ENCODE results near the gene SNRNP25. TPM values are rescaled to one million over a fixed set of nuclear protein-coding genes. Genes with fewer than 3 reads are reported as not detected.
"Not testable (repeated sequence)": the region's sequence is repeated elsewhere in the genome, so short reads cannot be mapped to it uniquely, and the experiment has no call there.

The SNRNP25 gene
- total and polyA plus RNA-seq, 4 donors = 15.1 to 22.2 (median 17.7) TPM

DNA sequence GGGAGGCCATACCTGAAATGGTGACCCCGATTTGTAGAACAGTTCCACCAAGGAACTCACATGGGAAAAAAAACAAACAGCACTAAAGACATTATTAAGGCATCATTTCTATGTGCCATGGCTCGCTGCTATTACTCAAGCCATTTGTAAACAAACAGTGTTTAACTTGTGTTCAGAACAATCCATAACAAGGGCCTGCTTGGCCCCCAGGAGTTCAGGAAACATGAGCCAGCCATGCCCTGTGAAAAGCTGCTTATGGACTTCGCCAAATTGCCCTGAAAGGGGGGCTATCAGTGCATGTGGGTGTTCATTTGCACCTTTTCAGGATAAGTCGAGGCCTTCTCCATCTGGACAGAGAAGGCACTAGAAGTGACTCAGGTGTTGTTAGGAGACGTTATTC lies 8.2 kb upstream of the SNRNP25 start:
- TF ChIP-seq, protein P1, sequence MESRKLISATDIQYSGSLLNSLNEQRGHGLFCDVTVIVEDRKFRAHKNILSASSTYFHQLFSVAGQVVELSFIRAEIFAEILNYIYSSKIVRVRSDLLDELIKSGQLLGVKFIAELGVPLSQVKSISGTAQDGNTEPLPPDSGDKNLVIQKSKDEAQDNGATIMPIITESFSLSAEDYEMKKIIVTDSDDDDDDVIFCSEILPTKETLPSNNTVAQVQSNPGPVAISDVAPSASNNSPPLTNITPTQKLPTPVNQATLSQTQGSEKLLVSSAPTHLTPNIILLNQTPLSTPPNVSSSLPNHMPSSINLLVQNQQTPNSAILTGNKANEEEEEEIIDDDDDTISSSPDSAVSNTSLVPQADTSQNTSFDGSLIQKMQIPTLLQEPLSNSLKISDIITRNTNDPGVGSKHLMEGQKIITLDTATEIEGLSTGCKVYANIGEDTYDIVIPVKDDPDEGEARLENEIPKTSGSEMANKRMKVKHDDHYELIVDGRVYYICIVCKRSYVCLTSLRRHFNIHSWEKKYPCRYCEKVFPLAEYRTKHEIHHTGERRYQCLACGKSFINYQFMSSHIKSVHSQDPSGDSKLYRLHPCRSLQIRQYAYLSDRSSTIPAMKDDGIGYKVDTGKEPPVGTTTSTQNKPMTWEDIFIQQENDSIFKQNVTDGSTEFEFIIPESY (IDR thresholded peaks at IDR 0.05) = no peak
- no peak for TF ChIP-seq JUND (IDR thresholded peaks at IDR 0.05)
- TF ChIP-seq ATF3 (IDR thresholded peaks at IDR 0.05) = no peak
- no peak for TF ChIP-seq YY1 (IDR thresholded peaks at IDR 0.05)
- TF ChIP-seq NR2F2 (IDR thresholded peaks at IDR 0.05) = no peak
- TF ChIP-seq RXRA (IDR thresholded peaks at IDR 0.05) = peak; percentile 36 to 44
- TF ChIP-seq RAD21 (IDR thresholded peaks at IDR 0.05) = no peak
- no peak for TF ChIP-seq EGR1 (IDR thresholded peaks at IDR 0.05; ENCODE audit: low read depth in 2 of 2)
- TF ChIP-seq FOXA1 (IDR thresholded peaks at IDR 0.05) = peak; percentile 68
- peak; percentile 75 for TF ChIP-seq FOXA2 (IDR thresholded peaks at IDR 0.05)
- TF ChIP-seq GABPA (IDR thresholded peaks at IDR 0.05 in 1 of 2, conservative IDR thresholded peaks at IDR 0.05 in 1 of 2) = no peak
- no peak for TF ChIP-seq CTCF (IDR thresholded peaks at IDR 0.05; ENCODE audit: low read depth, low read length, missing input control)
- TF ChIP-seq MAX (IDR thresholded peaks at IDR 0.05) = no peak
- TF ChIP-seq HNF4G (IDR thresholded peaks at IDR 0.05) = no peak
- no peak for TF ChIP-seq SP1 (IDR thresholded peaks at IDR 0.05)
- no peak for TF ChIP-seq TAF1 (conservative IDR thresholded peaks at IDR 0.05)
- TF ChIP-seq, protein P2, sequence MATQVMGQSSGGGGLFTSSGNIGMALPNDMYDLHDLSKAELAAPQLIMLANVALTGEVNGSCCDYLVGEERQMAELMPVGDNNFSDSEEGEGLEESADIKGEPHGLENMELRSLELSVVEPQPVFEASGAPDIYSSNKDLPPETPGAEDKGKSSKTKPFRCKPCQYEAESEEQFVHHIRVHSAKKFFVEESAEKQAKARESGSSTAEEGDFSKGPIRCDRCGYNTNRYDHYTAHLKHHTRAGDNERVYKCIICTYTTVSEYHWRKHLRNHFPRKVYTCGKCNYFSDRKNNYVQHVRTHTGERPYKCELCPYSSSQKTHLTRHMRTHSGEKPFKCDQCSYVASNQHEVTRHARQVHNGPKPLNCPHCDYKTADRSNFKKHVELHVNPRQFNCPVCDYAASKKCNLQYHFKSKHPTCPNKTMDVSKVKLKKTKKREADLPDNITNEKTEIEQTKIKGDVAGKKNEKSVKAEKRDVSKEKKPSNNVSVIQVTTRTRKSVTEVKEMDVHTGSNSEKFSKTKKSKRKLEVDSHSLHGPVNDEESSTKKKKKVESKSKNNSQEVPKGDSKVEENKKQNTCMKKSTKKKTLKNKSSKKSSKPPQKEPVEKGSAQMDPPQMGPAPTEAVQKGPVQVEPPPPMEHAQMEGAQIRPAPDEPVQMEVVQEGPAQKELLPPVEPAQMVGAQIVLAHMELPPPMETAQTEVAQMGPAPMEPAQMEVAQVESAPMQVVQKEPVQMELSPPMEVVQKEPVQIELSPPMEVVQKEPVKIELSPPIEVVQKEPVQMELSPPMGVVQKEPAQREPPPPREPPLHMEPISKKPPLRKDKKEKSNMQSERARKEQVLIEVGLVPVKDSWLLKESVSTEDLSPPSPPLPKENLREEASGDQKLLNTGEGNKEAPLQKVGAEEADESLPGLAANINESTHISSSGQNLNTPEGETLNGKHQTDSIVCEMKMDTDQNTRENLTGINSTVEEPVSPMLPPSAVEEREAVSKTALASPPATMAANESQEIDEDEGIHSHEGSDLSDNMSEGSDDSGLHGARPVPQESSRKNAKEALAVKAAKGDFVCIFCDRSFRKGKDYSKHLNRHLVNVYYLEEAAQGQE (IDR thresholded peaks at IDR 0.05) = no peak
- TF ChIP-seq HNF4A (conservative IDR thresholded peaks at IDR 0.05) = peak; percentile 19 to 42
- no peaks in the 10 kb centered on the region for H3K9me3 ChIP-seq (ENCODE audit: control insufficient read depth in 4 of 4, low read length in 3 of 4)
- H3K27me3 ChIP-seq (ENCODE audit: control insufficient read depth in 4 of 4, insufficient read depth in 4 of 4, low read length in 3 of 4) = no peaks in the 10 kb centered on the region
- no peak overlapping the region for H3K9ac ChIP-seq (ENCODE audit: low read depth in 1 of 2, low read length in 2 of 2)
- H3K4me1 ChIP-seq (ENCODE audit: control insufficient read depth in 4 of 4, insufficient read depth in 4 of 4, low read length in 3 of 4) = peaks cover 0 to 15% (median 9%) of the 10 kb centered on the region in 4 donors
- WGBS = 56% methylated on average over 5 of the region's 5 CpGs
- no peak overlapping the region for H3K4me3 ChIP-seq (ENCODE audit: low read depth in 1 of 3, low read length in 3 of 3)
- no peak for DNase-seq (ENCODE audit: low spot score)
- peaks cover 0 to 6% (median under 1%) of the 10 kb centered on the region in 4 donors for H3K36me3 ChIP-seq (ENCODE audit: control insufficient read depth in 4 of 4, insufficient read depth in 3 of 4, low read depth in 1 of 4, low read length in 3 of 4)
- H3K27ac ChIP-seq (ENCODE audit: low read depth in 1 of 2, low read length in 2 of 2) = no peak overlapping the region

- H3K4me1 ChIP-seq (ENCODE audit: control insufficient read depth in 4 of 4, insufficient read depth in 4 of 4, low read length in 3 of 4) = peaks cover 0 to 15% (median 9%) of the 10 kb centered on the region in 4 donors
- H3K27ac ChIP-seq (ENCODE audit: low read depth in 1 of 2, low read length in 2 of 2); H3K4me3 ChIP-seq (ENCODE audit: low read depth in 1 of 3, low read length in 3 of 3); H3K27me3 ChIP-seq (ENCODE audit: control insufficient read depth in 4 of 4, insufficient read depth in 4 of 4, low read length in 3 of 4); H3K36me3 ChIP-seq (ENCODE audit: control insufficient read depth in 4 of 4, insufficient read depth in 3 of 4, low read depth in 1 of 4, low read length in 3 of 4); H3K9ac ChIP-seq (ENCODE audit: low read depth in 1 of 2, low read length in 2 of 2); H3K9me3 ChIP-seq (ENCODE audit: control insufficient read depth in 4 of 4, low read length in 3 of 4); DNase-seq (ENCODE audit: low spot score): not testable (repeated sequence)
- WGBS = 98% methylated on average over 7 of the region's 7 CpGs
These were observed 7.1 kb upstream of the SNRNP25 start for GRCh38 chr16:46510-46909.

All from liver (tissue), 9 donors.